Muscle of back (tissue), 11 donors: ENCODE results near the gene MRPS34. TPM values are rescaled to one million over a fixed set of nuclear protein-coding genes. Genes with fewer than 3 reads are reported as not detected.

Experiments
- DNase-seq, 3 donors: peaks; one replicate each; pipeline versions ENCODE4 v3.0.0 to v3.0.0-alpha.2; 2013
- polyA plus RNA-seq, 10 donors: library from polyadenylated mRNA; unstranded; fragments of 120-200 nt; gene quantifications; one replicate each; pipeline ENCODE4 v1.2.1, GENCODE V29; 2013; ENCODE audit not compliant: insufficient read length in 10 of 10

Gene MRPS34
- polyA plus RNA-seq, 10 donors = 31.4 to 56.5 (median 38.5) TPM

- DNase-seq = no peak
Observed at GRCh38 chr16:1731073-1731472, 41.9 kb downstream of the MRPS34 start.

GRCh38 chr16:1729445-1729844 lies 43.5 kb downstream of the MRPS34 start:
- no peak for DNase-seq

- no peak for DNase-seq
Observed at GRCh38 chr16:1729026-1729425, 43.9 kb downstream of the MRPS34 start.

GRCh38 chr16:1727651-1728624 lies 45.0 kb downstream of the MRPS34 start:
- no peak for DNase-seq

GRCh38 chr16:1726661-1727502 lies 46.1 kb downstream of the MRPS34 start:
- DNase-seq = no peak

- no peak for DNase-seq
Observed at GRCh38 chr16:1724491-1724890, 48.4 kb downstream of the MRPS34 start.

- DNase-seq = peak in 2 of 3 donors; percentile 13 to 37
Observed at GRCh38 chr16:1723450-1724147, 49.3 kb downstream of the MRPS34 start.

Other genes with a start within 250 kb of the MRPS34 start
- gene TMEM204, start 239.5 kb downstream of the MRPS34 start, polyA plus RNA-seq = 10 to 100 TPM; 10.3 to 21.1 (median 15.1) TPM
- gene IFT140, start 161.1 kb downstream of the MRPS34 start, polyA plus RNA-seq = 10 to 100 TPM in 7 of 10 donors, 1 to 10 TPM in 3; 9.6 to 15.8 (median 10.7) TPM
- gene CRAMP1, start 160.8 kb downstream of the MRPS34 start, polyA plus RNA-seq = 10 to 100 TPM; 10.5 to 20.8 (median 14.9) TPM
- 10 to 100 TPM; 31.0 to 53.6 (median 40.0) TPM for gene JPT2, start 94.9 kb downstream of the MRPS34 start, polyA plus RNA-seq
- 10 to 100 TPM; 26.7 to 62.9 (median 42.3) TPM for gene MAPK8IP3, start 66.9 kb downstream of the MRPS34 start, polyA plus RNA-seq
- gene NME3, start 1.6 kb downstream of the MRPS34 start, polyA plus RNA-seq = 10 to 100 TPM; 11.2 to 33.1 (median 17.3) TPM
- 1 to 10 TPM; 3.5 to 8.5 (median 5.5) TPM for gene EME2, start 324 bp downstream of the MRPS34 start, polyA plus RNA-seq
- gene SPSB3, start 9.4 kb upstream of the MRPS34 start, polyA plus RNA-seq = 10 to 100 TPM; 15.3 to 24.8 (median 22.5) TPM
- gene NUBP2, start 9.8 kb upstream of the MRPS34 start, polyA plus RNA-seq = 10 to 100 TPM; 28.6 to 49.6 (median 35.7) TPM
- gene IGFALS, start 20.6 kb upstream of the MRPS34 start, polyA plus RNA-seq = under 1 TPM in 9 of 10 donors, not detected in 1; 0.21 to 0.49 (median 0.26) TPM
- 10 to 100 TPM; 28.9 to 45.3 (median 35.9) TPM for gene HAGH, start 53.7 kb upstream of the MRPS34 start, polyA plus RNA-seq
- gene FAHD1, start 54.1 kb upstream of the MRPS34 start, polyA plus RNA-seq = 10 to 100 TPM; 14.5 to 25.5 (median 18.7) TPM
- 1 to 10 TPM in 1 of 10 donors, under 1 TPM in 8, not detected in 1; 0.08 to 2.4 (median 0.50) TPM for gene MEIOB, start 99.0 kb upstream of the MRPS34 start, polyA plus RNA-seq
- gene HS3ST6, start 145.3 kb upstream of the MRPS34 start, polyA plus RNA-seq = 1 to 10 TPM in 2 of 10 donors, not detected in 8; 1.6 to 4.3 TPM
- gene MSRB1, start 170.1 kb upstream of the MRPS34 start, polyA plus RNA-seq = 10 to 100 TPM; 17.6 to 40.8 (median 27.6) TPM
- gene RPL3L, start 181.6 kb upstream of the MRPS34 start, polyA plus RNA-seq = 10 to 100 TPM in 9 of 10 donors, 1 to 10 TPM in 1; 9.1 to 73.5 (median 46.2) TPM
- 100 to 1,000 TPM; 111 to 148 (median 127) TPM for gene NDUFB10, start 186.4 kb upstream of the MRPS34 start, polyA plus RNA-seq
- gene RPS2, start 191.7 kb upstream of the MRPS34 start, polyA plus RNA-seq = 1,000 to 10,000 TPM; 2,391 to 3,374 (median 3,214) TPM
- not detected for gene RNF151, start 193.7 kb upstream of the MRPS34 start, polyA plus RNA-seq
- 10 to 100 TPM; 18.7 to 35.0 (median 27.8) TPM for gene TBL3, start 198.9 kb upstream of the MRPS34 start, polyA plus RNA-seq
- gene NOXO1, start 208.3 kb upstream of the MRPS34 start, polyA plus RNA-seq = 1 to 10 TPM in 4 of 10 donors, under 1 TPM in 6; 0.18 to 1.5 (median 0.77) TPM
- 10 to 100 TPM; 12.4 to 18.7 (median 15.5) TPM for gene GFER, start 211.1 kb upstream of the MRPS34 start, polyA plus RNA-seq
- gene SYNGR3, start 216.8 kb upstream of the MRPS34 start, polyA plus RNA-seq = 1 to 10 TPM in 5 of 10 donors, under 1 TPM in 5; 0.46 to 2.1 (median 0.98) TPM
- gene ZNF598, start 236.7 kb upstream of the MRPS34 start, polyA plus RNA-seq = 10 to 100 TPM; 13.7 to 25.1 (median 18.8) TPM
- 1 to 10 TPM in 6 of 10 donors, under 1 TPM in 4; 0.59 to 4.1 (median 1.3) TPM for gene NPW, start 246.7 kb upstream of the MRPS34 start, polyA plus RNA-seq